ENCODE results near the gene FGB. TPM values are rescaled to one million over a fixed set of nuclear protein-coding genes. Genes with fewer than 3 reads are reported as not detected.

FGB gene
- total and polyA plus RNA-seq, 2 experiments from 2014 or later = not detected

GRCh38 chr4:154549894-154550790, 12.7 kb upstream of the FGB start, which contains the start of gene PLRG1:
TSS of gene PLRG1 (minus strand) at chr4:154550400. CDS start at chr4:154550308, 92 bp downstream.
- no peak for TF ChIP-seq EZH2phosphoT487 (IDR thresholded peaks at IDR 0.05; ENCODE audit: insufficient read depth, low read depth)
- no peak for TF ChIP-seq EZH2 (IDR thresholded peaks at IDR 0.05; ENCODE audit: insufficient read depth, poor library complexity, severe bottlenecking)
- Histone ChIP-seq H3K4me2 (ENCODE audit: unreplicated experiment) (peak within 1 kb of the TSS; percentile 91), H3K27ac (peak within 1 kb of the TSS; percentile 55), H3K4me1 (ENCODE audit: insufficient read depth) (peaks cover 10% of the 10 kb centered on the region), H3K9me2 (ENCODE audit: insufficient read depth) (no peaks in the 10 kb centered on the region), H3K27me3 (replicated peaks; ENCODE audit: insufficient read depth) (no peaks in the 10 kb centered on the region), H3K36me3 (ENCODE audit: low read depth) (peaks cover 23% of the 10 kb centered on the region), H3K9me3 (ENCODE audit: low read depth) (no peaks in the 10 kb centered on the region), H3K4me3 (peak within 1 kb of the TSS; percentile 94), H2AFZ (peak within 1 kb of the TSS; percentile 99), H3F3A (ENCODE audit: insufficient read depth) (no peaks in the 10 kb centered on the region), H4K20me1 (ENCODE audit: insufficient read depth) (peaks cover 4% of the 10 kb centered on the region; the same call in 1 of the 2 replicates), H3K9ac (peak within 1 kb of the TSS; percentile 88), H3K79me2 (ENCODE audit: insufficient read depth) (peaks cover 51% of the 10 kb centered on the region)
- in situ Hi-C loops (cut with MboI) = loop anchor here (10.0 to 25.0 kb wide), 2 partner anchors 225 to 812 kb away; no protein-coding TSS in a partner anchor
- WGBS, 2 experiments (ENCODE audit: low coverage in 1 of 2, low lambda C conversion rate in 2 of 2, missing lambda C conversion rate in 2 of 2) = 0 to 2% methylated on average over 51 of the region's 51 CpGs
- peak; percentile 99 for DNase-seq

GRCh38 chr4:154551872-154552686, 10.7 kb upstream of the FGB start:
- Histone ChIP-seq H4K20me1 (ENCODE audit: insufficient read depth) (peaks cover 4% of the 10 kb centered on the region; the same call in 1 of the 2 replicates), H2AFZ (peak overlapping the region; percentile 6; the same call in 1 of the 2 replicates), H3K4me2 (ENCODE audit: unreplicated experiment) (no peak overlapping the region), H3K36me3 (ENCODE audit: low read depth) (peaks cover 5% of the 10 kb centered on the region), H3K27me3 (replicated peaks; ENCODE audit: insufficient read depth) (no peaks in the 10 kb centered on the region), H3K9me2 (ENCODE audit: insufficient read depth) (no peaks in the 10 kb centered on the region), H3K4me1 (ENCODE audit: insufficient read depth) (peaks cover 10% of the 10 kb centered on the region), H3K9ac (no peak overlapping the region), H3K79me2 (ENCODE audit: insufficient read depth) (peaks cover 31% of the 10 kb centered on the region), H3F3A (ENCODE audit: insufficient read depth) (no peaks in the 10 kb centered on the region), H3K9me3 (ENCODE audit: low read depth) (no peaks in the 10 kb centered on the region), H3K27ac (no peak overlapping the region), H3K4me3 (no peak overlapping the region)
- 30 to 32% methylated on average over 6 of the region's 6 CpGs for WGBS, 2 experiments (ENCODE audit: low coverage in 1 of 2, low lambda C conversion rate in 2 of 2, missing lambda C conversion rate in 2 of 2)
- in situ Hi-C loops (cut with MboI) = loop anchor here (10.0 to 25.0 kb wide), 2 partner anchors 223 to 810 kb away; no protein-coding TSS in a partner anchor
- DNase-seq = peak; percentile 89
- TF ChIP-seq EZH2 (IDR thresholded peaks at IDR 0.05; ENCODE audit: insufficient read depth, poor library complexity, severe bottlenecking) (no peak), EZH2phosphoT487 (IDR thresholded peaks at IDR 0.05; ENCODE audit: insufficient read depth, low read depth) (no peak)

- DNase-seq = no peak
- Histone ChIP-seq H2AFZ (no peak overlapping the region), H3K4me2 (ENCODE audit: unreplicated experiment) (no peak overlapping the region), H4K20me1 (ENCODE audit: insufficient read depth) (no peaks in the 10 kb centered on the region), H3K4me1 (ENCODE audit: insufficient read depth) (0 out of 2 replicates have a peak, but pooled peaks cover 13% of the 10 kb centered on the region), H3K9me3 (ENCODE audit: low read depth) (no peaks in the 10 kb centered on the region), H3K79me2 (ENCODE audit: insufficient read depth) (no peaks in the 10 kb centered on the region), H3K9ac (no peak overlapping the region), H3F3A (ENCODE audit: insufficient read depth) (no peaks in the 10 kb centered on the region), H3K9me2 (ENCODE audit: insufficient read depth) (no peaks in the 10 kb centered on the region), H3K27ac (no peak overlapping the region), H3K4me3 (no peak overlapping the region), H3K36me3 (ENCODE audit: low read depth) (no peaks in the 10 kb centered on the region), H3K27me3 (replicated peaks; ENCODE audit: insufficient read depth) (no peaks in the 10 kb centered on the region)
- TF ChIP-seq EZH2 (IDR thresholded peaks at IDR 0.05; ENCODE audit: insufficient read depth, poor library complexity, severe bottlenecking) = no peak
- TF ChIP-seq EZH2phosphoT487 (IDR thresholded peaks at IDR 0.05; ENCODE audit: insufficient read depth, low read depth) = no peak
- in situ Hi-C loops (cut with MboI) = loop anchor here (10.0 to 25.0 kb wide), 2 partner anchors 216 to 803 kb away; no protein-coding TSS in a partner anchor
- WGBS, 2 experiments (ENCODE audit: low coverage in 1 of 2, low lambda C conversion rate in 2 of 2, missing lambda C conversion rate in 2 of 2) = 18 to 25% methylated on average over 1 of the region's 1 CpG
Measured at GRCh38 chr4:154559141-154559493, 3.7 kb upstream of the FGB start.
